GM12864 (cell line): ENCODE measurements around the gene KIF25.

ENCODE experiments used
- DNase-seq: peaks from one replicate; pipeline ENCODE4 v3.0.0-alpha.2; 2011; ENCODE audit warnings: low read depth
- H3K4me3 ChIP-seq: 2 replicates; pipeline ENCODE4 v1.5.1; 2011; ENCODE audit warnings: mild to moderate bottlenecking, low read depth, low read length, control low read depth
- TF ChIP-seq, protein P1 (sequence below): IDR thresholded peaks from 2 replicates; pipeline ENCODE4 v1.5.1; 2011; ENCODE audit warnings: low read depth, mild to moderate bottlenecking, moderate library complexity, low read length, control low read depth, inconsistent platforms; ENCODE audit errors: missing control alignments

The KIF25 gene

DNA sequence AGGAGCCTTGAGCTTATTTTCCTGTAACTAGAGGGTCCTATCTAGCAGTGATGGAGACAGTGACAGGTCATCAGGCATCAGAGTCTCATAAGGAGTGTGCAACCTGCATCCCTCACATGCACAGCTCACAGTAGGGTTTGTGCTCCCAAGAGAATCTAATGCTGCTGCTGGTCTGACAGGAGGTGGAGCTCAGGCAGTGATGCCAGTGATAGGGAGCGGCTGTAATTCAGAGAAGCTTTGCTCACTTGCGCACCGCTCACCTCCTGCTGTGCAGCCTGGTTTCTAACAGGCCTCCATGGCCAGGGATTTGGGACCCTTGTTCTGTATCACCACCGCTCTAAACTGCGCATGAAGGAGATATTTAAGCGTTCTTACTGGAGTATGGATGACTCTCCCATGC lies 5.3 kb downstream of the KIF25 start:
- TF ChIP-seq, protein P1, sequence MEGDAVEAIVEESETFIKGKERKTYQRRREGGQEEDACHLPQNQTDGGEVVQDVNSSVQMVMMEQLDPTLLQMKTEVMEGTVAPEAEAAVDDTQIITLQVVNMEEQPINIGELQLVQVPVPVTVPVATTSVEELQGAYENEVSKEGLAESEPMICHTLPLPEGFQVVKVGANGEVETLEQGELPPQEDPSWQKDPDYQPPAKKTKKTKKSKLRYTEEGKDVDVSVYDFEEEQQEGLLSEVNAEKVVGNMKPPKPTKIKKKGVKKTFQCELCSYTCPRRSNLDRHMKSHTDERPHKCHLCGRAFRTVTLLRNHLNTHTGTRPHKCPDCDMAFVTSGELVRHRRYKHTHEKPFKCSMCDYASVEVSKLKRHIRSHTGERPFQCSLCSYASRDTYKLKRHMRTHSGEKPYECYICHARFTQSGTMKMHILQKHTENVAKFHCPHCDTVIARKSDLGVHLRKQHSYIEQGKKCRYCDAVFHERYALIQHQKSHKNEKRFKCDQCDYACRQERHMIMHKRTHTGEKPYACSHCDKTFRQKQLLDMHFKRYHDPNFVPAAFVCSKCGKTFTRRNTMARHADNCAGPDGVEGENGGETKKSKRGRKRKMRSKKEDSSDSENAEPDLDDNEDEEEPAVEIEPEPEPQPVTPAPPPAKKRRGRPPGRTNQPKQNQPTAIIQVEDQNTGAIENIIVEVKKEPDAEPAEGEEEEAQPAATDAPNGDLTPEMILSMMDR: no peak
- H3K4me3 ChIP-seq: no peak overlapping the region
- no peak for DNase-seq

DNA sequence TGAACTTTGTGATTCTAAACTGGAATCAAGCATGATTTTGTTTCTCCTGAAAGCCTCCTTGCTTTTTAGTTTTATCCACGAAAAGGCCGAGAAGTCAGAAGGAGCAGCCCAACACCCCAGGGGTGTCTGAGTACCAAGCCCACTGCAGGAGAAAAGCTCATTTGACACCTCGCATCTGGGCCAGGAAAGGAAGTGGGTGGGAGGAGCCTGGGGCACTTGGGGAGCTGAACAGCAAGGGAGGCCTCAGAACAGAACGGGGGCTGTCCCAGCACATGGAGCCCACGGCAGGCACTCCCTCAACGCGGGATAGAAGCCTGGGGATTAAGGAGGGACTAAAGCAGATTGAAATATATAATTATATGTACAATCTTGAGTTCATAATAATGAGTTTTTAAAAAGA lies 6.6 kb downstream of the KIF25 start:
- H3K4me3 ChIP-seq: no peak overlapping the region
- DNase-seq: no peak
- TF ChIP-seq, protein P1: no peak

DNA sequence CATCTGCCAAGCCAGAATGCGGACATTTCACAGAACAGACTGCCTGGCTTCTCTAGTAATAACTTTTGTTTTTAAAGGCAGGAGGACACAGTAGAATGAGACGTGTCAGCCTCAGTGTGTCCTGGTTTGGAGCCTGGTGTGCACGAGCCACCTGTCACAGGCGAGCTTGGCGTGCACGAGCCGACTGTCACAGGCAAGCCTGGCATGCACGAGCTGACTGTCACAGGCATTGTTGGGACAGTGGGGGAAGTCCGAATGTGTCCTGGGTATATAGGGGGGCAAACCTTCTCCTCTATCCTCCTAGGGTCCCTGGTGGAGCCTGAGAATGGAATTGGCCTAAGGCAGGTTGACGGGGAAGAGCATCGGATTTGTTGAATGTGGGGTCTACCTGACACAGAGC lies 7.5 kb downstream of the KIF25 start:
- DNase-seq: no peak
- no peak overlapping the region for H3K4me3 ChIP-seq
- TF ChIP-seq, protein P1: no peak

DNA sequence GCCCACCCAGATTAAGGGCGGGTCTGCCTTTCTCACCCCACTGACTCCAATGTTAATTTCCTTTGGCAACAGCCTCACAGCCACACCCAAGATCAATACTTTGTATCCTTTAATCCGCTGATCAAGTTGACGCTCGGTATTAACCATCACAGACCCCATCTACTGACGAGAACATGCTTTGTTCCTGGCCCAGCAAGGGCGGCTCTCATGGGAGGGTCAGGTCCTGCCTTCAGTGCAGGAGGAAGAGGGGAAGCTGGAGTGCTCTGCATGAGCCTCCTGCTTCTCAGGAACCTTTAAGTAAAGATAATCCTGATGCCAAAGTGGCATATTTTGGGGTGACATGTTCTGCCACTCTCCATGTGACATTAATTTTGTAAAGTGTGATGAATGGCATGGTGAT lies 8.3 kb downstream of the KIF25 start:
- TF ChIP-seq, protein P1: no peak
- no peak overlapping the region for H3K4me3 ChIP-seq
- no peak for DNase-seq

DNA sequence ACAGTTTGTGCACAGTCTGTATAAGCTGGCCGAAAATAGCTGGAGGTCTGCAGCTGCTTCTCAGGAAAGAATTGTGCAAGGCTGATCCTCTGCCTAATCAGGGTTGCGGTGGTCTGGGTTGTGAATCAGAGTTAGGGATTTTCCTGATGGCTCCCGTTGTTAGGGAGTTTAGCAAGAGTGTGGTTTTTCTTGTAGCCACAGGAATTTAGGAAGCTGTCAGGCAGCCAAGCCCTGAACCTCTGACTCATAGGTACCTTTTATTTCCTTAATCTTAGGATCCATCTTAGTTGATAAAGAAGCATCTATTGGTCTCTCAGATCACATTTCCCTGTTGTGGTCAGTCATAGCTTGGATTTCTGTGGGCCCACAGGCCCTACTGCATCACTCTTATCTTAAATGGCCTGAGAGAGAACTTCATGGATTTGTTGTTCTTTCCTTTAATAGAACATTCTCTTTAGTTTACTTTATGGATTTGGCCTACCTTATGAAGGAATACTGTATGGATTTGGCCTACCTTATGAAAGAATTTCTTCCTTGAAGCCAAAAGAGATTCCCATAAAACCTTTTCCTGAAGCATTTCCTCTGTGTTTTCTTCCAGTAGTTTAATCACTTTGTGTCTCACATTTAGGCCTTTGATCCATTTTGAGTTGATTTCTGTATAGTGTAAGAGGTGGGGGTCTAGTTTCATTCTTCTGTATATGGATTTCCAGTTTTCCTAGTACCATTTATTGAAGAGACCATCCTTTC lies 10.3 kb downstream of the KIF25 start:
- no peak overlapping the region for H3K4me3 ChIP-seq
- TF ChIP-seq, protein P1: no peak
- no peak for DNase-seq

DNA sequence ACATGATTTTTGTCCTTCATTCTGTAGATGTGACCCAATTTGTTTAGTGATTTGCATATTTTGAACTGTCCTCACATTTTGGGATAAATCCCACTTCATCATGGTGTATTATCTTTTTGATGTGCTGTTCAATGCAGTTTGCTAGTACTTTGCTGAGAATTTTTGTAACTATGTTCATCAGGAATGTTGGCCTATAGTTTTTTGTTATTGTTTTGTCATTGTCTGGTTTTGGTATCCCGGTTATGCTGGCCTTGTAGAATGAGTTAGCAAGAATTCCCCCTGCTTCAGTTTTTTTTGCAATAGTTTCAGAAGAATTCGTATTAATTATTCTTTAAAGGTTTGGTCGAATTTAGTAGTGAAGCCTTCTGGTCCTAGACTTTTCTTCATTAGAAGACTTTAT lies 11.9 kb downstream of the KIF25 start:
- DNase-seq: no peak
- TF ChIP-seq, protein P1: no peak
- H3K4me3 ChIP-seq: no peak overlapping the region

DNA sequence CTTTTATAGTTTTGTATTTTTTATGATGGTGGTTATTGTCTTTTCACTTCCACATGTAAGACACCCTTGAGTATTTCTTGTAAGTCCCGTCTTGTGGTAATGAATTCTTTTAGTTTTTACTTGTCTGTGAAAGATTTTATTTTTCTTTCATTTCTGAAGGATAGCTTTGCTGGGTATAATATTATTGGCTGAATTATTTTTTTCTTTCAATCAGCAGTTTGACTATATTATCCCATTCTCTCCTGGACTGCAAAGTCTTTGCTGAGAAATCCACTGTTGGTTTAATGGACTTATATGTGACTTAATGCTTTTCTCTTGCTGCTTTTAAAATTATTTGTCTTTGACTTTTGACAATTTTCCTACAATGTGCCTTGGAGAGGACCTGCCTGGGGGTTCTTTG lies 13.8 kb downstream of the KIF25 start:
- no peak overlapping the region for H3K4me3 ChIP-seq
- TF ChIP-seq, protein P1: no peak
- DNase-seq: no peak
